SK-N-SH (cell line): ENCODE data around the gene SNIP1. TPM values are rescaled to one million over a fixed set of nuclear protein-coding genes. Genes with fewer than 3 reads are reported as not detected.

ENCODE experiments used
- CTCF ChIA-PET: fragments of 300-600, 350-600 bp; formaldehyde crosslinking; extraction: SDS; loops from one replicate; lab custom pipeline; 2021; lab: Yijun Ruan, JAX
- POLR2A ChIA-PET: fragments of 350-600 bp; sonication (Branson Sonifier 250); formaldehyde crosslinking; extraction: SDS; loops from one replicate; lab custom pipeline; 2020; ENCODE audit warnings: antibody characterized with exemption, inconsistent platforms; lab: Yijun Ruan, JAX
- DNase-seq: peaks from one replicate; pipeline ENCODE4 v3.0.0; 2012
- H2AFZ ChIP-seq: fragments of 200-600 bp; sonication (generic); 2 replicates; pipeline ENCODE4 v1.8.1; 2016; ENCODE audit warnings: antibody characterized with exemption, mild to moderate bottlenecking, low read depth
- H3F3A ChIP-seq: fragments of 200-600 bp; sonication (generic); replicated peaks from 2 replicates; pipeline ENCODE3; 2016; ENCODE audit warnings: antibody characterized with exemption, mild to moderate bottlenecking; ENCODE audit not compliant: insufficient read depth
- H3K27ac ChIP-seq, 2 experiments: fragments of 200-500 bp in 1 of 2; fragments of 200-600 bp in 1 of 2; sonication (Bioruptor generic) in 1 of 2; sonication (generic), shearing (Covaris generic) in 1 of 2; 2 replicates each; pipeline versions ENCODE4 v1.5.1 to v1.6.1; 2014 to 2016; ENCODE audit warnings: low read depth in 2 of 2, inconsistent platforms in 1 of 2, low read length in 1 of 2, mild to moderate bottlenecking in 1 of 2, mixed read lengths in 1 of 2
- H3K27me3 ChIP-seq: fragments of 200-600 bp; sonication (generic), shearing (Covaris generic); 2 replicates; pipeline ENCODE4 v1.6.1; 2016; ENCODE audit warnings: mixed run types; ENCODE audit not compliant: insufficient read depth
- H3K36me3 ChIP-seq, 2 experiments: fragments of 200-500 bp in 1 of 2; fragments of 200-600 bp in 1 of 2; sonication (Bioruptor generic) in 1 of 2; sonication (generic) in 1 of 2; replicated peaks in 1 of 2; 2 replicates each; pipeline versions ENCODE3 to v1.5.1; 2014 to 2016; ENCODE audit warnings: low read length in 1 of 2, mild to moderate bottlenecking in 1 of 2; ENCODE audit not compliant: insufficient read depth in 2 of 2, control insufficient read depth in 1 of 2
- H3K4me1 ChIP-seq, 2 experiments: fragments of 200-500 bp in 1 of 2; fragments of 200-600 bp in 1 of 2; sonication (Bioruptor generic) in 1 of 2; sonication (generic), shearing (Covaris generic) in 1 of 2; 2 replicates each; pipeline versions ENCODE4 v1.5.1 to v1.6.1; 2014 to 2016; ENCODE audit warnings: low read depth in 1 of 2, low read length in 1 of 2, mixed run types in 1 of 2; ENCODE audit not compliant: insufficient read depth in 2 of 2, control insufficient read depth in 1 of 2
- H3K4me2 ChIP-seq: fragments of 200-600 bp; sonication (generic), shearing (Covaris generic); 2 replicates; pipeline ENCODE4 v1.6.1; 2017; ENCODE audit warnings: mixed run types
- H3K4me3 ChIP-seq, 2 experiments: fragments of 200-500 bp in 1 of 2; fragments of 200-600 bp in 1 of 2; sonication (Bioruptor generic) in 1 of 2; sonication (generic), shearing (Covaris generic) in 1 of 2; 2 replicates each; pipeline versions ENCODE4 v1.5.1 to v1.8.1; 2014 to 2016; ENCODE audit warnings: low read depth in 2 of 2, inconsistent platforms in 1 of 2, low read length in 1 of 2, mild to moderate bottlenecking in 1 of 2, mixed read lengths in 1 of 2, moderate library complexity in 1 of 2
- H3K79me2 ChIP-seq: fragments of 200-600 bp; sonication (generic); 2 replicates; pipeline ENCODE4 v1.8.1; 2017; ENCODE audit warnings: mild to moderate bottlenecking; ENCODE audit not compliant: insufficient read depth
- H3K9ac ChIP-seq: fragments of 200-600 bp; sonication (generic); 2 replicates; pipeline ENCODE4 v1.6.1; 2017; ENCODE audit warnings: mixed run types
- H3K9me2 ChIP-seq: fragments of 200-600 bp; sonication (generic); 2 replicates; pipeline ENCODE4 v1.6.1; 2017; ENCODE audit warnings: mixed run types
- H3K9me3 ChIP-seq: fragments of 200-600 bp; sonication (generic); 2 replicates; pipeline ENCODE4 v1.6.1; 2017; ENCODE audit warnings: mixed run types, mild to moderate bottlenecking, moderate library complexity
- H4K20me1 ChIP-seq: fragments of 200-600 bp; sonication (generic); 2 replicates; pipeline ENCODE4 v1.6.1; 2017; ENCODE audit warnings: mild to moderate bottlenecking, mixed run types; ENCODE audit not compliant: insufficient read depth
- ELF1 ChIP-seq: IDR thresholded peaks from 2 replicates; pipeline ENCODE4 v1.4.0; 2012
- EP300 ChIP-seq, 2 experiments: IDR thresholded peaks; 2 replicates each; pipeline versions ENCODE4 v1.4.0 to v1.6.1; 2012; ENCODE audit warnings: borderline replicate concordance in 1 of 2, low read depth in 1 of 2, low read length in 1 of 2
- FOXJ3 ChIP-seq: sonication (generic); formaldehyde crosslinking; IDR thresholded peaks from 2 replicates; pipeline ENCODE4 v1.5.1; 2020; ENCODE audit warnings: mild to moderate bottlenecking, missing genetic modification reagents
- GABPA ChIP-seq: IDR thresholded peaks from 2 replicates; pipeline ENCODE4 v1.4.0; 2012; ENCODE audit warnings: low read depth, mild to moderate bottlenecking
- GATA2 ChIP-seq: sonication (generic); formaldehyde crosslinking; IDR thresholded peaks from 2 replicates; pipeline ENCODE4 v1.5.0; 2020; ENCODE audit warnings: mild to moderate bottlenecking, missing genetic modification reagents
- NFIC ChIP-seq: IDR thresholded peaks from 2 replicates; pipeline ENCODE4 v1.4.0; 2012; ENCODE audit warnings: borderline replicate concordance
- POLR2AphosphoS5 ChIP-seq: IDR thresholded peaks from 2 replicates; pipeline ENCODE4 v1.6.1; 2012; ENCODE audit warnings: low read depth, low read length
- RAD21 ChIP-seq: IDR thresholded peaks from 2 replicates; pipeline ENCODE4 v1.6.1; 2012; ENCODE audit warnings: mild to moderate bottlenecking, low read length
- RCOR1 ChIP-seq: fragments of 150-350 bp; IDR thresholded peaks from 2 replicates; pipeline ENCODE4 v1.6.1; 2017; ENCODE audit warnings: antibody characterized with exemption, low read length
- RFX5 ChIP-seq: IDR thresholded peaks from 2 replicates; pipeline ENCODE4 v1.6.1; 2012; ENCODE audit warnings: mild to moderate bottlenecking, improper control_type of control experiment, low read length
- SIN3A ChIP-seq: IDR thresholded peaks from 2 replicates; pipeline ENCODE4 v1.6.1; 2012; ENCODE audit warnings: low read depth, mild to moderate bottlenecking, low read length, moderate library complexity, borderline replicate concordance
- SMC3 ChIP-seq: IDR thresholded peaks from 2 replicates; pipeline ENCODE4 v1.6.1; 2012; ENCODE audit warnings: low read depth, low read length, improper control_type of control experiment
- TAF1 ChIP-seq: IDR thresholded peaks from 2 replicates; pipeline ENCODE4 v1.6.1; 2012; ENCODE audit warnings: low read depth, mild to moderate bottlenecking, low read length, moderate library complexity, borderline replicate concordance
- TCF12 ChIP-seq: IDR thresholded peaks from 2 replicates; pipeline ENCODE4 v1.4.0; 2012
- WGBS: methylation state at CpG from one replicate; pipeline ENCODE4 v1.1.6; 2017; ENCODE audit warnings: low lambda C conversion rate; 5-methylcytosine and 5-hydroxymethylcytosine counted together
- polyA plus RNA-seq, 3 experiments: library from polyadenylated mRNA; depleted of rRNA; stranded (reverse); fragments of >200 nt; gene quantifications; 2 replicates each; pipeline ENCODE4 v1.2.3, GENCODE V29; 2012
- TF ChIP-seq, protein P1 (sequence below): IDR thresholded peaks from 2 replicates; pipeline ENCODE4 v1.4.0; 2012; ENCODE audit warnings: low read depth, borderline replicate concordance
- TF ChIP-seq, protein P2 (sequence below): fragments of 150-350 bp; IDR thresholded peaks from 2 replicates; pipeline ENCODE4 v1.6.1; 2016; ENCODE audit warnings: mild to moderate bottlenecking, low read depth, low read length

SNIP1 gene
- polyA plus RNA-seq, 1 of the 3 experiments (the other 2 are of a cell fraction) = 10.2 TPM

DNA sequence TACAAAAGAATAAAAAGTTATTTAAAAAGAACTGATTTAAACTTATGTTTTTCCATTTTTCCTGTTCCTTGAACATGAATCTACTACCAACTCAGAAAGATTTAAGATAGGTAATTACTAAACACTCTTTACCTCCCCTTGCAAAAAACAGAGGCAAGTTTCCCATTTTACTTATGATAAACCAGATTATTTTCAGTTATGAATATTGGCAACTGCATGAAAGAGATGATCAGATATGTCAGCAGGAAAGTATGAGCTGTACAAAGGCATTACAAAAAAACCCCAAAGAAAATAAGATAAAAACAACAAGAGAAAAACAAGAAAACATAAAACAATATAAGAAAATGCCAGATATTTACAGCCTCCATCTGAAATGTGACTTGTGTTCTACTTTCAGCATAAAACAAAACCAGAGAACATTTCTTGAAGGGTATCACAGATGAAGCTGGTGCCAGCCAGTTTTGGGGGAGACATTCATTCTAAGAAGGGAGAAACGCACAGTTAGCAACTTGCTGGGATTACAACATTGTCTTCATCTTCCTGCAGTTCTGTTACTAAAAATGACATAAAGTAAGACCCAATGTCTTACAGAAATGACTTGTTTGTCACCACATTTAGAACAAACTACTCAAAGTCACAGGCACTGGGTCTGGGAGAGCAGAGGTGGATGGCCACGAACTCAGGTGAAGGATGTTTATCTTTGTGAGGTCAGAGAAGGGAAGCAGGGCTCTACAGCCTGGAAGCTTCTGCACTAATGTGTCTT, 60.6 kb downstream of the SNIP1 start:
- Histone ChIP-seq H3F3A (peaks cover 11% of the 10 kb centered on the region), H4K20me1 (no peaks in the 10 kb centered on the region), H3K9me3 (no peaks in the 10 kb centered on the region)
- CTCF ChIA-PET = interaction anchor here (0.7 to 21.1 kb wide), 7 partner anchors 12 to 115 kb away, joined by 3 to 481 read pairs (median 3); partner anchors contain the start of gene MEAF6
- 95% methylated on average over 2 of the region's 2 CpGs for WGBS
- DNase-seq = no peak
- TF ChIP-seq FOXJ3 (no peak), GABPA (no peak), TCF12 (no peak), NFIC (no peak), EP300 (IDR thresholded peaks at IDR 0.05; ENCODE audit: borderline replicate concordance in 1 of 2, low read depth in 1 of 2, low read length in 1 of 2) (no peak), ELF1 (no peak), RCOR1 (no peak), POLR2AphosphoS5 (no peak), RAD21 (no peak), TAF1 (no peak), SMC3 (no peak), SIN3A (no peak)
- TF ChIP-seq, protein P1, sequence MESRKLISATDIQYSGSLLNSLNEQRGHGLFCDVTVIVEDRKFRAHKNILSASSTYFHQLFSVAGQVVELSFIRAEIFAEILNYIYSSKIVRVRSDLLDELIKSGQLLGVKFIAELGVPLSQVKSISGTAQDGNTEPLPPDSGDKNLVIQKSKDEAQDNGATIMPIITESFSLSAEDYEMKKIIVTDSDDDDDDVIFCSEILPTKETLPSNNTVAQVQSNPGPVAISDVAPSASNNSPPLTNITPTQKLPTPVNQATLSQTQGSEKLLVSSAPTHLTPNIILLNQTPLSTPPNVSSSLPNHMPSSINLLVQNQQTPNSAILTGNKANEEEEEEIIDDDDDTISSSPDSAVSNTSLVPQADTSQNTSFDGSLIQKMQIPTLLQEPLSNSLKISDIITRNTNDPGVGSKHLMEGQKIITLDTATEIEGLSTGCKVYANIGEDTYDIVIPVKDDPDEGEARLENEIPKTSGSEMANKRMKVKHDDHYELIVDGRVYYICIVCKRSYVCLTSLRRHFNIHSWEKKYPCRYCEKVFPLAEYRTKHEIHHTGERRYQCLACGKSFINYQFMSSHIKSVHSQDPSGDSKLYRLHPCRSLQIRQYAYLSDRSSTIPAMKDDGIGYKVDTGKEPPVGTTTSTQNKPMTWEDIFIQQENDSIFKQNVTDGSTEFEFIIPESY = no peak
- TF ChIP-seq, protein P2, sequence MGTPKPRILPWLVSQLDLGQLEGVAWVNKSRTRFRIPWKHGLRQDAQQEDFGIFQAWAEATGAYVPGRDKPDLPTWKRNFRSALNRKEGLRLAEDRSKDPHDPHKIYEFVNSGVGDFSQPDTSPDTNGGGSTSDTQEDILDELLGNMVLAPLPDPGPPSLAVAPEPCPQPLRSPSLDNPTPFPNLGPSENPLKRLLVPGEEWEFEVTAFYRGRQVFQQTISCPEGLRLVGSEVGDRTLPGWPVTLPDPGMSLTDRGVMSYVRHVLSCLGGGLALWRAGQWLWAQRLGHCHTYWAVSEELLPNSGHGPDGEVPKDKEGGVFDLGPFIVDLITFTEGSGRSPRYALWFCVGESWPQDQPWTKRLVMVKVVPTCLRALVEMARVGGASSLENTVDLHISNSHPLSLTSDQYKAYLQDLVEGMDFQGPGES = no peak
- TF ChIP-seq, all 33 proteins: peak for 0
- peaks cover 16% of the 10 kb centered on the region for H3K79me2 ChIP-seq
- H3K9ac ChIP-seq = no peak overlapping the region
- H3K4me3 ChIP-seq = no peak overlapping the region
- H3K9me2 ChIP-seq = no peaks in the 10 kb centered on the region
- H3K36me3 ChIP-seq = peaks cover 24 to 61% of the 10 kb centered on the region in 2 experiments
- H3K27me3 ChIP-seq = no peaks in the 10 kb centered on the region
- H3K4me2 ChIP-seq = no peak overlapping the region
- peaks cover 0 to 8% of the 10 kb centered on the region in 2 experiments; a peak in 3 of 4 replicates for H3K4me1 ChIP-seq
- no peak overlapping the region for H3K27ac ChIP-seq
- POLR2A ChIA-PET = no interaction called here
- H2AFZ ChIP-seq = no peak overlapping the region

DNA sequence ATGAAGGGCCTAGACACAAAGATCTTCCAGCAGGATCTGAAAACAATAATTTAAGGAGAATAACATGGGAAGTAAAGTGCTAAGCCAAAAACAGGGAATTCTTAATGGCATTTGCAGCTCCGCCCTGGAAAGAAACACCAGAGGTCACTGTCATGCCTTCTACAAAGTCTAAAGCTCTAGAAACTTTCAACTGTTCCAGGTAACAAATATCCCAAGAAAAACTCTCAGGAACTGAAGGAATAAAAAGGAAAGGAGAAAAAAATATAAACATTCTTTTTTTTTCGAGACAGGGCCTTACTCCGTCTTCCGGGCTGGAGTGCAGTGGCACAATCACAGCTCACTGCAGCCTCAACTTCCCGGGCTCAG, 66.5 kb downstream of the SNIP1 start:
- H3K79me2 ChIP-seq = peaks cover 4% of the 10 kb centered on the region; the same call in 1 of the 2 replicates
- TF ChIP-seq RCOR1 (no peak), RFX5 (0 out of 2 replicates have a peak, but pooled peaks have one; percentile 21), GATA2 (CRISPR knock-in tag) (no peak)
- TF ChIP-seq, all 33 proteins: peak for 1
- POLR2A ChIA-PET = interaction anchor here (1.7 kb wide), 1 partner anchor 10 kb away, joined by 6 read pairs; no protein-coding TSS in a partner anchor
- Histone ChIP-seq H3K27ac (0 out of 4 replicates have a peak overlapping the region, but pooled peaks of 1 of the 2 experiments have one; percentile 25), H3K4me3 (peak overlapping the region in 1 of 2 experiments; percentile 1; a peak in 1 of 4 replicates), H4K20me1 (no peaks in the 10 kb centered on the region), H3K36me3 (peaks cover 25 to 28% of the 10 kb centered on the region in 2 experiments), H3K9me3 (no peaks in the 10 kb centered on the region), H3F3A (peaks cover 15% of the 10 kb centered on the region), H2AFZ (no peak overlapping the region), H3K27me3 (no peaks in the 10 kb centered on the region), H3K4me1 (peaks cover 0 to 30% of the 10 kb centered on the region in 2 experiments; a peak in 1 of 4 replicates), H3K4me2 (no peak overlapping the region), H3K9me2 (no peaks in the 10 kb centered on the region), H3K9ac (no peak overlapping the region)
- no peak for DNase-seq
- CTCF ChIA-PET = interaction anchor here (0.7 to 21.1 kb wide), 36 partner anchors 9 to 971 kb away, joined by 3 to 481 read pairs (median 4); partner anchors contain the start of genes DNALI1, MEAF6, SNIP1 and ZC3H12A
- 72% methylated on average over 5 of the region's 5 CpGs for WGBS
